UCSD-AML1 (cell line): ENCODE results near the gene EPHB1.

Experiments used
- DNase-seq: peaks from one replicate; lab custom pipeline; 2025; ENCODE audit not compliant: unreplicated experiment; lab: John Stamatoyannopoulos, UW

Gene EPHB1

DNA sequence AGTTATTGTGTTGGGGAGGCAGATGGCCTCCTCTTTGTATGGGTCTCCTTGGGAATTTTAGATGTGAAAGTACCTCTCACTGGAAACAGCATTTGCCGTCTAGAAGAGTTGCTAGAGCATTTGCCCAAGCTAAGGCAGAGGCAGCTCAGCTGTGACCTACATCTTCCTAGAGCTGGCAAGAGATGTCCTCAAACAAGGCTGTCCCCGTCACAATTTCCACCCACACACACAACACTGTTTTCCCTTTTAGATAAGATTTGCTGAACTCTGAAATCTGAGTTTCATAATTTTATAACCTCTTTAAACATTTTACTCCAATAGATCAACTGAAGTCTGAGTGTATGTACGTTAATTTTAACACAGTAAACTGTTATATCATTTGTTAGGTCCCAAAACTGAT lies 352.6 kb downstream of the EPHB1 start:
- DNase-seq, result no peak

DNA sequence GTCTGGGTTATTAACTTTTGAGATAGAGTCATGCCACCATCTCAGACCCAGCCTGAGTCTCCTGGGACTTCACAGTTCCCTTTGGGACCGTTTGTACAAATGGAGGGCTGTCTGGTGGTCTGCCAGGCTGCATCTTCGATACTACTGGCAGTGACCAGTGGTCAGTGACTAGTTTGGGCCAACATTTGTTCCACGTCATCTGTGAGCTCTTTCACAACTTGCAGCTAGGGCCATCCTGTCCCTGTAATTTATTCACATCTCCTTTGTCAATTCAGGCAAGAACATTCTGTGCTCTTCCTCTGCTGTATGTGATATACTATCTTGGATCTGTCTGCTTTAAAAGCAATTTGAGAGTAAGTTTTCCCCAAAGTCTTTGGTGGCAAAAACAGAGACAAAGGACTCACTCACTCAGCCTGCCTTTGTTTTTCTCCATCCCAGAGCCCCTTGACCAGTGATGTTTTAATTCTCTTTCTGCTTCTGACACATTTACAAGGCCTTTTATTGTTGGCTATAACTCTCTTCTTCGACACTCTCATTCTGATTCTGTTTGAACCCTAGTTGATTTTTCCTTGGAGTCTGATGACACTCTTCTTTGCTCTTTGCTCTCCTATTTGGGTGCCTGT lies 353.4 kb downstream of the EPHB1 start:
- no peak for DNase-seq

GRCh38 chr3:135149707-135150681 lies 354.9 kb downstream of the EPHB1 start:
- DNase-seq, result no peak

GRCh38 chr3:135154186-135154585 lies 359.1 kb downstream of the EPHB1 start:
- DNase-seq, result no peak

GRCh38 chr3:135155228-135155627 lies 360.2 kb downstream of the EPHB1 start:
- no peak for DNase-seq

DNA sequence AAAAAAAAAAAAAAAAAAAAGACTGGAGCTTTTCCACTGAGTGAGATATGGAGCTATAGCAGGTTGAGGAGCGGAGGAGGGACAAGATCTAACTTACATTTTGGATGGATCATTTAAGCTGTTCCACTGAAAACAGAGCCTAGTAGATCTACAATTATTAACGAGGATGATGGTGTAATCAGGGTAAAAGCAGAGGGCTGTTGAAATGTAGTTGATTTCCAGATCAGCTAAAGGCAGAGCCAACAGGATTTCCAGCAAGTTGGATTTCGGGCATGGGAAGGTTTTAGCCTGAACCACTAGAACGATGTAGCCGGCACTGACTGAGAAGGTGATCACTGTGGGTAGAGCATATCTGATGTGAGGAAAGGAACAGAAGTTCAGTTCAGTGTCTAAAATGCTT lies 360.7 kb downstream of the EPHB1 start:
- DNase-seq, result no peak

GRCh38 chr3:135157045-135157740 lies 362.1 kb downstream of the EPHB1 start:
- no peak for DNase-seq

DNA sequence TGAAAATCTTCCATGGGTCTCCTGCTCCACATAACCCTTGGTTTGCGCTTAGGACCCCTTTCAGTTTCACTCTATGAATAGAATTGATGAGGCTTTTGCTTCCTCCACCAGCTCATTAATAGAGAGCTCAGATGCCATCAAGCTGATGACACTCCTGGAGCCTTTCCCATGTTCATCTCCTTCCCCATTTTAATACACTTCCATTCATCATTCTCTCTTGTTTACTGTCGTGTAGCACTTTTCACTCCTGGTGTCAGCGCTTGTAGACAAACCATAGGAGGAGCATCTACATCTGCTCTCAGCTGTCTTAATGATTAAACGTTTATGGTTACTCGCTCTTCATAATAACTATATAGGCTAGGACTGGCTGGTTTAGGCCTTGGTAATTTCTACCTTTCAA lies 363.5 kb downstream of the EPHB1 start:
- DNase-seq, result no peak

DNA sequence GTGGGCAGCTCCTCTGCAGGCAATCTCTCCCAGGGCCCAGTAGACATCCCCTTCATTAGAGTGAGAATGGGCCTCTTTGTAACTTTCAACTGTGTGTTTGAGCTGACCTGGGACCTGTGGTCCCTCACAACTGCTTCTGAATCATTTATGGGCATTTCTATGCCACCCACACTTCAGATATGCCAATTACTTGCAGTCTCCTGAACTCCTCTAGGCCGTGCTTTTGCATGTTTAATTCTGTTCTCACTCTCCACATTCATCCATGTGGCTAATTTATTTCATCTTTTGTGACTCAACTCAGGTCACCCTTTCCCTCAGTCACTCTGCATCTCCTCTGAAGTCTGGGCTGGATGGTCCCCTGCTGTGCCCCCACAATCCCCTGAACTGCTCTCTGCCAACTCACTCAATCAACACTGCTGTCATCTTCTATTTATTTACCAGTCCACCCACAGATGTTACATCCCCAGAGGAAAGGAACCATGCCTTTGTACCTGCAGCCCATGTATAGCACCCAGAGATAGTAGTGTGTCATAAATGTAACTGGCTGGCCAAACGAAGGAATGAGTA lies 364.7 kb downstream of the EPHB1 start:
- no peak for DNase-seq

DNA sequence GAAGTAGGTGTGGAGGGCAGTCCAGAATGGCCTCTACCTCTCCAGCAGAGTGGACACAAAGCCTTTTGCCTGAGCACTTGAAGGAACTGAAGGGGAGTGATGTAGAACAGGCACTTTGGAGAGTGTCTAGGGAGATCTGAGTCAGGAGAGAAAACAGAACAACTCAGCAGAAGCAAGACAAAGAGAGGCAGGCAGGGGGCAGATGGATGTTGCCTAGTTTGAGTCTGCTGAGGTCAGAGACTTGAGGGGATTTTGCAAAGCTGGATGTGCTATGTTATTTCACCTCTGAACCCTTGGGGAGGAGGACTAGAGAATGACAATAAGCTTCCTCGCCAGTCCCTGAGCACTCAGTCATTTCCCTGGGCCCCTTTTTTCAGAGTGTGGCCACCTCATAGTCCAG lies 366.4 kb downstream of the EPHB1 start:
- DNase-seq, result no peak

GRCh38 chr3:135163701-135164100 lies 368.6 kb downstream of the EPHB1 start:
- no peak for DNase-seq

- no peak for DNase-seq
Observed at GRCh38 chr3:135165260-135165659, 370.2 kb downstream of the EPHB1 start.

DNA sequence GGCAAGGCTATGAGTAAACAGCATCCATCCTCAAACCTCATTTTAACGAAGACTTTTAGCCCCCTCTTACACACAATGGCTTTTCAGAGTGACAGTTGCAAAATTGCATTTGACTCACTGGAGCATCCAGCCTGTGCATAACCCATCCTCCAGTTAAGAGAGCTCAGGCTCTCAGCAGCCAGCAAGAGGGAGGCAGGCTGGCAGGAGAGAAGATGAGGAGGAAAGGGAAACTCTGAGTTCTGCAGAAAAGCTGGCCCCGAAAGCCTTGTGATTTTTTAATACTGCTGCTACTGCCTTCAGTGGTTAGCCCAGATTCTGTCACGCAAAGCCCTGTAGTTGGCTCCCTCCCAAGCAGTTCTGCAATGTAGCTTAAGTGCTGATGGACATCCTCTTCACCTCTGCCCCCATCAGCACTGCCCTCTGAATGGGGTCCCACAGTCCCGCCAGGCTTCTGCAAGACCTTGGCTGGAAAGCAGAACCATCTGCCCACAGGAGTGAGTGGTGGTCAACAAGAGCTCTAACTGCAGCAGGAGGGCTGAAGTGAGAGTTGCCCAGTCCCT lies 371.3 kb downstream of the EPHB1 start:
- no peak for DNase-seq

GRCh38 chr3:135168822-135169221 lies 373.8 kb downstream of the EPHB1 start:
- no peak for DNase-seq

DNA sequence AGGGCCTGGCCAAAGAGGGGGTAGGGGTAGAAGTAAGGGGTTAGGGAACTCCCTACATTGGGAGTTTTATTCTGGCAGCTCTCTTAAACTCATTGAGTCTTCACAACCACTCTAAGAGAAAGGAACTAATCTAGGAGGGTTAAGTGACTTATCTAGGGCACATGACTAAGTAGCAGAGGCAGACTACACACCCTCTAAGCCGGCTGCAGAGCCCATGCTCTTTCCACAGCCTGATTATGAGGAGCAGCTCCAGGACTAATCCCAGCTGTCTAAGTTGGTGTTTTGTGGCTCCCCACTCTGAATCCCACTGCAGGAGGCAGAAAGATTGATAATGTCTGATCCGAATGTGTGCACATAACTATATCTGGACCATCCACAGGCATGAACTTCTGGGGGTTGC lies 374.6 kb downstream of the EPHB1 start:
- DNase-seq, result no peak

DNA sequence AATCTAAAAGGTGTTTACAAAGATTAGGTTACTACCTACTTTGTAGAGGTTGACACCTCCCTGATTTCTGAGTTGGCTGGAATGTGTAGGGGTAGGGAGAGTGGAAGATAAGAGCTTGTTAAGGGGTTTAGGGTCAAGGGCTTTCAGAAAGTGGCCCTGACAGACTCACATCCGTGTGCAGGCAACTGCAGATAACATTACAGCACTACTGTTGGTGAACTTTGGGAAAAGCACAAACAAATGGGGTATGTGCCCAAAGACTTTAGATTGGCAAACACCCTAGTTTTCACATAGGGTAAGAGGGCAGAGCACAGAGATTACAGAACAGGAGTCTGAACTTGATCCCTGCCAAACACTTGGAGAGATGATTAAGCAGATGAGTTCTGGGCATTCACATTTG lies 375.7 kb downstream of the EPHB1 start:
- DNase-seq, result no peak

GRCh38 chr3:135172191-135172869 lies 377.3 kb downstream of the EPHB1 start:
- no peak for DNase-seq

- no peak for DNase-seq
Observed at GRCh38 chr3:135175728-135176277, 380.7 kb downstream of the EPHB1 start.

GRCh38 chr3:135176881-135177280 lies 381.8 kb downstream of the EPHB1 start:
- no peak for DNase-seq

GRCh38 chr3:135178566-135178965 lies 383.5 kb downstream of the EPHB1 start:
- no peak for DNase-seq
